Smooth muscle cell (in vitro differentiated cells): ENCODE measurements around the gene GNG13. TPM values are rescaled to one million over a fixed set of nuclear protein-coding genes. Genes with fewer than 3 reads are reported as not detected.

Source experiments
- DNase-seq: peaks from one replicate; lab custom pipeline; 2025; ENCODE audit not compliant: unreplicated experiment; lab: John Stamatoyannopoulos, UW
- H2AFZ ChIP-seq: fragments of 200-600 bp; sonication (generic); 2 replicates; pipeline ENCODE4 v1.6.0; 2016; ENCODE audit warnings: antibody characterized with exemption, low read depth, mild to moderate bottlenecking
- H3F3A ChIP-seq: fragments of 200-600 bp; sonication (generic); 2 replicates; pipeline ENCODE4 v1.6.0; 2017; ENCODE audit warnings: antibody characterized with exemption, low read depth
- H3K27ac ChIP-seq: fragments of 200-600 bp; sonication (generic); 2 replicates; pipeline ENCODE4 v1.5.1; 2016; ENCODE audit warnings: low read depth, mild to moderate bottlenecking
- H3K27me3 ChIP-seq: fragments of 200-600 bp; sonication (generic); 2 replicates; pipeline ENCODE4 v1.6.1; 2016; ENCODE audit warnings: low read depth, mild to moderate bottlenecking
- H3K36me3 ChIP-seq: fragments of 200-600 bp; sonication (generic); 2 replicates; pipeline ENCODE4 v1.5.1; 2016; ENCODE audit warnings: low read depth
- H3K4me1 ChIP-seq: fragments of 200-600 bp; sonication (generic); 2 replicates; pipeline ENCODE4 v1.5.1; 2016; ENCODE audit warnings: low read depth
- H3K4me2 ChIP-seq: fragments of 200-600 bp; sonication (generic); 2 replicates; pipeline ENCODE4 v1.6.0; 2016; ENCODE audit warnings: mild to moderate bottlenecking
- H3K4me3 ChIP-seq: fragments of 200-600 bp; sonication (generic); 2 replicates; pipeline ENCODE4 v1.5.1; 2016; ENCODE audit warnings: mild to moderate bottlenecking
- H3K79me2 ChIP-seq: fragments of 200-600 bp; sonication (generic); 2 replicates; pipeline ENCODE4 v1.6.0; 2016; ENCODE audit warnings: low read depth, mild to moderate bottlenecking
- H3K9ac ChIP-seq: fragments of 200-600 bp; sonication (generic); 2 replicates; pipeline ENCODE4 v1.6.0; 2016; ENCODE audit warnings: low read depth
- H3K9me3 ChIP-seq: fragments of 200-600 bp; sonication (generic); replicated peaks from 2 replicates; pipeline ENCODE4 v1.5.1; 2016; ENCODE audit warnings: low read depth
- H4K20me1 ChIP-seq: fragments of 200-600 bp; sonication (generic); 2 replicates; pipeline ENCODE4 v1.6.0; 2016; ENCODE audit warnings: low read depth
- WGBS: methylation state at CpG from one replicate; pipeline ENCODE4 v1.1.7; 2016; ENCODE audit warnings: low lambda C conversion rate; 5-methylcytosine and 5-hydroxymethylcytosine counted together
- polyA plus RNA-seq: library from polyadenylated mRNA; unstranded; fragments of >200 nt; fragmentation: Nextera tagmentation; extraction: Ambion mirVana; gene quantifications from 2 replicates; pipeline ENCODE4 v1.2.1, GENCODE V29; 2016
- total RNA-seq: library from RNA; depleted of rRNA; stranded (reverse); fragments of >200 nt; gene quantifications from 2 replicates; pipeline ENCODE4 v1.2.3, GENCODE V29; 2014
- TF ChIP-seq, protein P1 (sequence below): fragments of 200-600 bp; sonication (generic); IDR thresholded peaks from 2 replicates; pipeline ENCODE4 v1.5.1; 2017; ENCODE audit warnings: borderline replicate concordance, mild to moderate bottlenecking, antibody characterized with exemption; ENCODE audit not compliant: insufficient read depth, poor library complexity, severe bottlenecking

GNG13 gene
- total and polyA plus RNA-seq, 2 experiments from 2014 or later: not detected

- H3K4me2 ChIP-seq: no peak overlapping the region
- no peak overlapping the region for H3K27ac ChIP-seq
- peaks cover 8% of the 10 kb centered on the region for H3K4me1 ChIP-seq
- H3K36me3 ChIP-seq: no peaks in the 10 kb centered on the region
- H4K20me1 ChIP-seq: no peaks in the 10 kb centered on the region
- no peak for DNase-seq
- H2AFZ ChIP-seq: no peak overlapping the region
- H3K4me3 ChIP-seq: no peak overlapping the region
- H3F3A ChIP-seq: no peaks in the 10 kb centered on the region
- no peaks in the 10 kb centered on the region for H3K9me3 ChIP-seq
- no peaks in the 10 kb centered on the region for H3K79me2 ChIP-seq
- peaks cover 40% of the 10 kb centered on the region for H3K27me3 ChIP-seq
- WGBS: 96% methylated on average over 19 of the region's 19 CpGs
- no peak overlapping the region for H3K9ac ChIP-seq
- TF ChIP-seq, protein P1, sequence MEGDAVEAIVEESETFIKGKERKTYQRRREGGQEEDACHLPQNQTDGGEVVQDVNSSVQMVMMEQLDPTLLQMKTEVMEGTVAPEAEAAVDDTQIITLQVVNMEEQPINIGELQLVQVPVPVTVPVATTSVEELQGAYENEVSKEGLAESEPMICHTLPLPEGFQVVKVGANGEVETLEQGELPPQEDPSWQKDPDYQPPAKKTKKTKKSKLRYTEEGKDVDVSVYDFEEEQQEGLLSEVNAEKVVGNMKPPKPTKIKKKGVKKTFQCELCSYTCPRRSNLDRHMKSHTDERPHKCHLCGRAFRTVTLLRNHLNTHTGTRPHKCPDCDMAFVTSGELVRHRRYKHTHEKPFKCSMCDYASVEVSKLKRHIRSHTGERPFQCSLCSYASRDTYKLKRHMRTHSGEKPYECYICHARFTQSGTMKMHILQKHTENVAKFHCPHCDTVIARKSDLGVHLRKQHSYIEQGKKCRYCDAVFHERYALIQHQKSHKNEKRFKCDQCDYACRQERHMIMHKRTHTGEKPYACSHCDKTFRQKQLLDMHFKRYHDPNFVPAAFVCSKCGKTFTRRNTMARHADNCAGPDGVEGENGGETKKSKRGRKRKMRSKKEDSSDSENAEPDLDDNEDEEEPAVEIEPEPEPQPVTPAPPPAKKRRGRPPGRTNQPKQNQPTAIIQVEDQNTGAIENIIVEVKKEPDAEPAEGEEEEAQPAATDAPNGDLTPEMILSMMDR: no peak
Observed at GRCh38 chr16:798666-799065, 1.9 kb downstream of the GNG13 start.

DNA sequence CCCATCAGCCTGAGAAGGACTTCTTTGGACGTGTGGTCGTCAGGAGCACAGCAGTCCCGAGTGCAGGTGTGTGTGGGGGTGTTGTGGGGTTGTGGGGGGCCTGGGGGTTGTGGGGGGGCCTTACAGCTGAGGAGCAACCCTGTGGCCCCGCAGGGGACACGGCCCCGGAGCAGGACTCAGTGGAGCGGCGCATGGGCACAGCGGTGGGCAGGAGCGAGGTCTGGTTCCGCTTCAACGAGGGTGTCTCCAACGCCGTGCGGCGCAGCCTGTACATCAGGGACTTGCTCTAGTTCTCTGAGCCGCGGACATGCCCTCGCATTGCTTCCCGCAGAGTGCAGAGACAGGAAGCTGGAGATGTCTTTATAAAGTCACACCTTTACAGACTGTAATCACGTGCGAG is 2.8 kb downstream of the GNG13 start:
- Histone ChIP-seq H3K4me1 (peaks cover 8% of the 10 kb centered on the region), H3K4me3 (no peak overlapping the region), H3K79me2 (no peaks in the 10 kb centered on the region), H4K20me1 (no peaks in the 10 kb centered on the region), H3K9ac (no peak overlapping the region), H3K4me2 (no peak overlapping the region), H3K27me3 (peaks cover 36% of the 10 kb centered on the region), H3K27ac (no peak overlapping the region), H3K9me3 (no peaks in the 10 kb centered on the region), H2AFZ (no peak overlapping the region), H3K36me3 (no peaks in the 10 kb centered on the region), H3F3A (no peaks in the 10 kb centered on the region)
- TF ChIP-seq, protein P1: no peak
- 96% methylated on average over 22 of the region's 22 CpGs for WGBS
- DNase-seq: no peak

- Histone ChIP-seq H3K27me3 (peaks cover 32% of the 10 kb centered on the region), H4K20me1 (no peaks in the 10 kb centered on the region)
- TF ChIP-seq, protein P1: no peak
Observed at GRCh38 chr16:797120-797420, 3.5 kb downstream of the GNG13 start.

DNA sequence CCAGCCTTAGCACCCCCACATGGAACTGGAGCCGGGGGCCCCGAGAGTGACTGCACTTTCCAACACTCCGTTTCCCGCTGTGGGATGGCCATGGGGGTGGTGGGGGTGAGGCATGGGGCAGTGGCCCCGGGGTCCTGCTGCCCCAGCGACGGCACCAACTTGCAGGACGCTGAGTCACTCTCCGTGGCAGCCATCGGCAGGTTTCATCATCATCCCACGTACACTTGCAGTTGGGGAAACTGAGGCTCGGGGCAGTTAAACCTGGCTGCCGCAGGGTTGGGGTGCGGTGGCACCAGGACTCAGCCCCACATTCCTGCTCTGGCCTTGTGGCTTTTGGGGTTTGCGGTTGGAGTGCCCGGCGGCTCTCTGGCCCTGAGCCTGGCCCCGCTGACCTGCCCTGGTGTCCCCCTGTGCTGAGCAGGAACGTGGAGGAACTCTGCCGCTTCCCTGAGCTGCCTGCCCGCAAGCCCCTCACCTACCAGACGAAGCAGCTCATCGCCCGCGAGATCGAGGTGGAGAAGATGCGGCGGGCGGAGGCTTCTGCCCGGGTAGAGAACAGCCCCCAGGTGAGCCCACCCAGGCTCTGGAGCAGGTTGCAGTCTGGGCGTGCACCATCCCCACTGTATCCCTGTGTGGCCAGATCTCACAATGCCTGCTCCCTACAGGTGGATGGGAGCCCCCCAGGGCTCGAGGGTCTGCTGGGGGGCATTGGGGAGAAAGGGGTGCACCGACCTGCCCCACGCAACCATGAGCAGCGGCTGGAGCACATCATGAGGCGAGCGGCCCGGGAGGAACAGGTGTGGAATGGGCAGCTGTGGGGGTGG is 4.0 kb downstream of the GNG13 start:
- Histone ChIP-seq H3K27ac (no peak overlapping the region), H3F3A (no peaks in the 10 kb centered on the region), H2AFZ (no peak overlapping the region), H3K9ac (no peak overlapping the region), H3K79me2 (no peaks in the 10 kb centered on the region), H3K4me2 (no peak overlapping the region), H3K36me3 (no peaks in the 10 kb centered on the region), H3K4me1 (peaks cover 8% of the 10 kb centered on the region), H3K9me3 (no peaks in the 10 kb centered on the region), H4K20me1 (no peaks in the 10 kb centered on the region), H3K4me3 (no peak overlapping the region), H3K27me3 (peaks cover 26% of the 10 kb centered on the region)
- 96% methylated on average over 34 of the region's 38 CpGs for WGBS
- TF ChIP-seq, protein P1: no peak
- no peak for DNase-seq

More at GRCh38 chr16:797120-797420, 3.5 kb downstream of the GNG13 start:
- peaks cover 8% of the 10 kb centered on the region for H3K4me1 ChIP-seq
- H3K4me3 ChIP-seq: no peak overlapping the region
- H3K36me3 ChIP-seq: no peaks in the 10 kb centered on the region
- no peak overlapping the region for H2AFZ ChIP-seq
- H3K9me3 ChIP-seq: no peaks in the 10 kb centered on the region
- no peak overlapping the region for H3K9ac ChIP-seq
- no peak overlapping the region for H3K27ac ChIP-seq
- 100% methylated on average over 1 of the region's 2 CpGs for WGBS
- no peak for DNase-seq
- no peaks in the 10 kb centered on the region for H3K79me2 ChIP-seq
- no peaks in the 10 kb centered on the region for H3F3A ChIP-seq
- H3K4me2 ChIP-seq: no peak overlapping the region
